Activated CD8-positive, alpha-beta memory T cell treated with anti-CD3 and anti-CD28 coated beads for 4 hours (primary cell): ENCODE data around the gene UPK3BL2.
"Not testable (repeated sequence)": the region's sequence is repeated elsewhere in the genome, so short reads cannot be mapped to it uniquely, and the experiment has no call there.

ENCODE experiments used
- DNase-seq, 2 donors: peaks; one replicate each; pipeline ENCODE4 v3.0.0-alpha.2; 2020; ENCODE audit warnings: low read depth in 2 of 2

UPK3BL2 gene

GRCh38 chr7:102494473-102495149 lies 48.9 kb downstream of the UPK3BL2 start:
- DNase-seq, result not testable (repeated sequence)

GRCh38 chr7:102494026-102494425 lies 49.5 kb downstream of the UPK3BL2 start:
- not testable (repeated sequence) for DNase-seq

GRCh38 chr7:102493220-102493935 lies 50.1 kb downstream of the UPK3BL2 start:
- DNase-seq, result not testable (repeated sequence)

GRCh38 chr7:102490529-102491075 lies 52.9 kb downstream of the UPK3BL2 start:
- DNase-seq, result not testable (repeated sequence)
